GM19328 (cell line): ENCODE data around the gene CDH23.
A peak's percentile ranks its signal among the peaks of the same experiment; 100 is the strongest.

Source experiments
- ATAC-seq: cut with Tn5 transposase; IDR thresholded peaks from one replicate; pipeline ENCODE4 v1.9.1; 2021; ENCODE audit warnings: mild to moderate bottlenecking, moderate library complexity; ENCODE audit not compliant: unreplicated experiment

The CDH23 gene

DNA sequence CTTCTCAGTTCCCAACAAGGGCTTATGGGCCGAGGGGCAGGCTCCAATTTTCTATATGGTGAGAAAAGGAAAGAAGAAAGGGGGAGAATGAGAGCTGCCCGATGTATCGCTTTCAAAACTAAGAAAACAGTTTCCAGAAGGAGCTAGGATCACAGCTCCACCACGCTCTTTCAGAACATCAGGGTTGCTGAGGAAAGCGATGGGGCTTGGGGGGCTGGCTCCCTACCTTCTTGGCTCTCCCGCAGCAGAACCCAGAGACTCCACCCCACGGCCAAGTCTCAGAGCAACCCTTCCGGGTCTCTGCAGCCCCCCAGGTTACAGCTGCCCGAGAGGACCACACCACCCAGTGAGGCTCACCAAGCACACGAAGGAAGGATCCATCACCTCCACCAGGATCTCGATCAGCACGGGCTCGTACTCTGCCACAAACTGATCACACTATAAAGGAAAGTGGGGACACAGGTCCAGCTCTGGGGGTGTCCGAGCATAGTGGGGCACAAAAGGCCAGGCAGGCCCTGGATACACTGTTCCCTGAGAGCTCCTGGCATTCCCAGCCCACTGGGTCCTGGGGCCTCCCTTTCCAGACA is 422.0 kb downstream of the CDH23 start:
- no peak for ATAC-seq

DNA sequence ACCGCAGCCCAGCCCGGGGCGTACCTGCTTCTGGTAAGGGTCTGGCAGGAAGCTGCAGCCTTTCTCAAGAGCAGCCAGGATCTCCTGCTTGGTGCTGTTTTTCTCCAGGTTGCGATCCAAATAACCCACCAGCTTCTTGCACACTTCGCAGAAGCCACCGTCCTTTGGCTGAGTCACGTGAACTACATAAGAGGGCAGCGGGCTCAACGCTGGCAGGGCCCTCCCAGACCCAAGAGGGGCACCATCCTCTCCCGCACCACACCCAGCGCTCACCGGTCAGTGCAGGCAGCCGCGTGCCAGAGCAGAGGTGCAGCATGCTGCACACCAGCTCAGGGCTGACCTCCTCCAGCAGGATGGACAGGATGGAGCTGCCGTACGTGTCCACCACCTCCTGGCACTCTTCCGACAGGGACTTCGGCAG is 422.7 kb downstream of the CDH23 start:
- ATAC-seq: no peak

DNA sequence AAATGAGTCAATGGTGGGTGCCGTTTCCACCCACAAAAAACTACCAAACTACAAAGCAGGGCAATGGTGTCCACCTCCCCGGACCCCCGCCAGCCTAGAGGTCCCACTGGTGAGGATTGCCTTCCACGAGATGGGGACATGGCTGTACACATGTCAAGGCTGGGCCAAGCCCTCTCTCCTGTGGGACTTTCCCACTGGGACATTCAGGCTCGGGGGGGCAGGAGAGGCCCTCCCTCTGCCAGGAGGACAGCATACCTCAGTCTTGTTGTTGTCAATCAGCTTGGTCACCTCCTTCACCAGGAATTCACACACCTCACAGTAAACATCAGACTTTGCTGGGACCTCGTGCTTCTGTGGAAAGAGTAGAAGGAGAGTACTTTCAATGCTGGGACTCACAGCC is 423.3 kb downstream of the CDH23 start:
- no peak for ATAC-seq

DNA sequence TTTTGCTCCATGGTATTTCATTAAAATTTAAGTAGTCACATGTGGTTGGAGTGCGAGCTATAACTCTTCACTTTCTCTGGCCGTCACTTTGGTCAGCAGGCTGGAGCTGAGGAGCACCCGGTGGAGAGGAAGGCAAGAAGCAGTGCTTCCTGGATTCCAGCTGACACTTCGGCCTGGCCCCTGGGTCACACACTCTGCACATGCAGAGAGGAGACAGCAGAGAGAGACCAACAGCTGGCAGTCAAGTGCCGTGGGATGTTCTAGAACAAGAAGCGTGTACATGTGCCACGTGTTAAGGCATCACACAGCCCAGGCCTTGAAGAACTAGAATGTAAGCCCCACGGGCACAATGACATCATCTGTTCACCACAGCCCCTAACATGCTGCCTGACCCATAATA is 424.2 kb downstream of the CDH23 start:
- no peak for ATAC-seq

DNA sequence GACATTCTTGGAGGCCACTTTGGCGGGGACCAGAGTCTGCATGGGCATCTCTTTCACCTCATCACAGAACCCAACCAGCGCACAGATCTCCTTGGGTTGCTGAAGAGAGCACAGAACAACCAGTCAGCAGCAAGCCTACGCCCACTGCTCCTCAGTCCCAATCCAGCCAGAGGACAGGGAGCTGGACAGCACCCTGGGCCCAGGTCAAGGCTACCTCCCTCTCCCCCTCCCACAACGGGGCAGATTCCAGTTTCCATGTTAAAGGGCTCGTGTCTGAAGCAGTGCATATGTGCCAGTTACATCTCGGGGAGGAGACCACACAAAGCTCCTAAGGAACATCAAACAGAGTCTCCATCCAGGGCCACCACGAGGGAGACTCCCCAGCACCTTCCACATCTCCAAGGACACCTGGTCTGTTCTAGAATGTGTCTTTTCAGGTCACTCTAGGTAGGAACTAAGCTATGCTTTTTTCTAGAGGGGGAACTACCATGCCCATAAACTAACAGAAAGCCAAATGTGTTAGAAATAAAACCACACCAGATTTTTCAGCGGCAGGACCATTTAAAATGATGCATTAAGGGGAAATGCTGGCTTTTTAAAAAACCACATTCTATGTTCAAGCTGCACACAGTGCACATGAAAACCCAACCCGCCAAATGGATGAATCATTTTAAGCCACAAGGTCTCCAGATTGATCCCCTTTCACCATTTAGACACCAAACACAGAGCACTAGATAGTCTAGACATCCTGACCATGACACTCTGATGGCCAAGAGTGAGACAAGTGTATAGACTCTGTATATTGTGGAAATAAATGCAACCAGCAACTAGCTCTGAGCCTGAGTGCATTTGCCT is 425.4 kb downstream of the CDH23 start:
- ATAC-seq: no peak

DNA sequence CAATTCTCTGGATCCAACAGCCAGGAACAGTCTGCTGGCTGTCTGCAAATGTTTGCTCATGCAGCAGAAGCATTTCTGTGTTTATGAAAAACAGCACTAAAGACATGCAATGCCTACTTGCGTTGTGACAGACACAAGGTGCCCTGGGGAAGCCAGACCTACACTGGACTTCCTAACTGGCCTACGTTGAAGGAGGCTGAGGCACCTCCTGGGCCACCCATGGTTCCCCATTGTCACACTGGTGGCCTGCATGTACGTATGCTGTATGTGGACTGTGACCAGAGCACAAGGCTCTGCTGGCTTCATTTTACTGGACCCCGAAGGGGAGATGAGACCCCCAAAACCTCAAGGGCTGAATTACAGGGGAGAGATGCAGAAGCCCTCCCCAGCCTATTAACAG is 426.6 kb downstream of the CDH23 start:
- ATAC-seq: no peak

DNA sequence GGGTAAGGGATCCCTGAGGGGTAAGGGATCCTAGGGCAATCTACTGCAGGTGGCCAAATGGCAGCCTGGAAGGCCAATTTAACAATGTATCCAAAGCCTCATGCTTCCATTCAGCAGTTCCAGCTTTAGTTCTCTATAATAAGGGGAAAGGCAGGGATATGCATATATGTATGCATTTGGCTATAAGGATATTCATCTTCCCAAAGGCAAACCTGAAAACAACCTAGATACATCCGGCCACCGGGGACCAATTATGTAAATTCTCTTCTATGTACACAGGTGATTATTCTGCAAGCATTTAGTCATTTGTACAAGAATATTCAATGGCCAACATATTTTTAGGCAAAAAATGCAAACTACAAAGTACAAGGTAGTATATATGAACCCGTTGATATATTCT is 427.6 kb downstream of the CDH23 start:
- no peak for ATAC-seq

DNA sequence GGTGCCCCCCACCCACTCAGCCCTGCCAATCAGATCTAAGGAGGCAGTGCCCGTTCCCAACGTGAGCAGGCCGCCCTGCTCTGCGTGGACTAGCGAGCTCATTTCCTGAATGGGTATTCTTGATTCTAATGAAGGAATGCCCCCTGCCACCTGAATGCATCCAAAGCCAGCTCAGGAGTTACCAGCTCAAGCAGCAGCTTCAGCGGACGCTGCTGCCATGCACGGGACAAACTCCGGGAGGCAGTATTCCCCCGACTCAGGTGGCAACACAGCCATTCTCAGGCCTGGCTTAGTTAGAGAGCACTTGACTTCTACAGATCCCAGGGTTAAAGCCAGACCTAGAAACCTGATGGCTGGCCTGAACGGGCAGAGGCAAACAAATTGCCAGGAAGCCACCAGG is 428.5 kb downstream of the CDH23 start:
- ATAC-seq: no peak

DNA sequence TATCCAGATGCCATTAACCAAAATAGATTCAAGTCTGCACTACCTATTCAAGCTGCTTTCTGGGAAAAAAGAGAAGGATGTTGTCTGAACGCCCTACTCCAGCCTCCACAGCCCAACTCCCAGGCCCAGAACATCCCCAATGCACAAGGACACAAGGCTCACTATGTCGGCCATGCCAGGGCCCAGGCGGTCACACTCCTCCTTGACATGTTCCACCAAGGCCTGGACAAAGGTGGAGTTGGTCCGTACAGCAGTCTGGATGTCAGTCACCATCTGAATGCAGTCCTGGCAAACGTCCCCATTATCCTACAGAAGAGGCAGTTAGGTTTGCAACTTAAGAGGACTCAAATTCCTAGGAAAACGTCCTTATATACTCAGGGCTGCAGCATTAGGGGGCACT is 431.1 kb downstream of the CDH23 start:
- ATAC-seq: no peak

DNA sequence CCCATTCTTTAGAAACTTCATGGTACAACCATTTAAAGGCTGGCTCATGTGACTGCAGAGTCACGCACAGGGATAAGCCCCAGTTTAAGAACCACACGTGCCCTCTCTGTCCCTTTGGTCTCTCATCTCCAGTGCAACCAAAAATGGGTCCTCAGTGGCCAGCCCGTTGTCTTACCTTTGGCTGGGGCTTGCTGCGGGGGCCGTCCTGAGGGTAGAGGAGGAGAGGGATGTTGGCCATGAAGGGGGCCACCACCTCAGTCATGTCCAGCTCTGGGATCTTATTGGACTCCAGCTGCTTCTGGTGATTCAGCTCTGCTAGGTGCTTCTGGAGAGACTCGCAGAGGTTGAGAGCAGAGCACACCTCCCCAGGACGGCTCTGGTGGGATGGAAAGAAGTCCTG is 432.0 kb downstream of the CDH23 start:
- ATAC-seq: no peak

DNA sequence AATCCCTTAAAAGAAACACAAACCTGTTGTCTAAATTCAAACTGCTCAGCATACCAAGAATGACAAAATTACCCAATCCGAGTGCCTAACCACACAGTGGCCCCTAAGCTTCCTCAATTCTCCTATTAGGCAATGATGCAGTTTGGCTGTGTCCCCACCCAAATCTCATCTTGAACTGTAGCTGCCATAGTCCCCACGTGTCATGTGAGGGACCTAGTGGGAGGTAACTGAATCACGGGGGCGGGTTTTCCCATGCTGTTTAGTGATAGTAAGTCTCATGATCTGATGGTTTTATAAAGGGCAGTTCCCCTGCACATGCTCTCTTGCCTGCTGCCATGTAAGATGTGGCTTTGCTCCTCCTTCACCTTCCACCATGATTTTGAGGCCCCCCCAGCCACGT is 432.5 kb downstream of the CDH23 start:
- no peak for ATAC-seq

DNA sequence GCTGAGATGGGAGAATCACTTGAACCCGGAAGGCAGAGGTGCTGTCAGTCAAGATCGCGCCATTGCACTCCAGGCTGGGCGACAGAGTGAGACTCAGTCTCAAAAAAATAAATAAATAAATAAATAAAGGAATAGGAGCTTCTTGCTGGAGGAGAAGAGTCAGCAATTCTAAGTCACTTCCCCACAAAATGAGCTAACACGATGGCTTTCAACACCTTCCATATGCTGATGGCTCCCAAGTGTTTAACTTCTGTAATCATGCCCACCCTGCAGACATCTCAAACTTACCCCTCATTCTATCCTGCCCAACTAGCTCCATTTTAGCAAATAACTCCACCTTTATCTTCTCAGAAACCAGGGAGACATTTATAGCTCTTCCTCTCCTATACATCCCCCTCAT is 433.2 kb downstream of the CDH23 start:
- no peak for ATAC-seq

DNA sequence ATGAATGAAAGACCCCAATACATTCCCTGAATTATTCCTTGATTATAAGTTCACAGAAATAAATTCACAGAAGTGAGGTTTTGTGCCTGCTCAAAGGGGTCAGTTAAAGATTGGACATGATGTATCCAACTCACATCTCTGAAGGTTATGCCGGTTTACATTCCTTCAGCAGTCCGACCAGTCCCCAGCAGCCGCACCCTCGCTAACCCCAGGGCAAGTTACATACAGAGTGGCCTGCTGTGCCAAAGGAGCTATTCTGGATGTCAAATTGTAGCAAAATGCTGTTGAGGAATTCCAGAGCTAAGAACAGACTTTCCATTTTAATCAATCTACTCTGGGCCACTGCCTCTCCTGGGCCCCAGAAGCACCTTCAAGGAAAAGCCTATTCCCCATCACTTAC is 434.0 kb downstream of the CDH23 start:
- no peak for ATAC-seq

DNA sequence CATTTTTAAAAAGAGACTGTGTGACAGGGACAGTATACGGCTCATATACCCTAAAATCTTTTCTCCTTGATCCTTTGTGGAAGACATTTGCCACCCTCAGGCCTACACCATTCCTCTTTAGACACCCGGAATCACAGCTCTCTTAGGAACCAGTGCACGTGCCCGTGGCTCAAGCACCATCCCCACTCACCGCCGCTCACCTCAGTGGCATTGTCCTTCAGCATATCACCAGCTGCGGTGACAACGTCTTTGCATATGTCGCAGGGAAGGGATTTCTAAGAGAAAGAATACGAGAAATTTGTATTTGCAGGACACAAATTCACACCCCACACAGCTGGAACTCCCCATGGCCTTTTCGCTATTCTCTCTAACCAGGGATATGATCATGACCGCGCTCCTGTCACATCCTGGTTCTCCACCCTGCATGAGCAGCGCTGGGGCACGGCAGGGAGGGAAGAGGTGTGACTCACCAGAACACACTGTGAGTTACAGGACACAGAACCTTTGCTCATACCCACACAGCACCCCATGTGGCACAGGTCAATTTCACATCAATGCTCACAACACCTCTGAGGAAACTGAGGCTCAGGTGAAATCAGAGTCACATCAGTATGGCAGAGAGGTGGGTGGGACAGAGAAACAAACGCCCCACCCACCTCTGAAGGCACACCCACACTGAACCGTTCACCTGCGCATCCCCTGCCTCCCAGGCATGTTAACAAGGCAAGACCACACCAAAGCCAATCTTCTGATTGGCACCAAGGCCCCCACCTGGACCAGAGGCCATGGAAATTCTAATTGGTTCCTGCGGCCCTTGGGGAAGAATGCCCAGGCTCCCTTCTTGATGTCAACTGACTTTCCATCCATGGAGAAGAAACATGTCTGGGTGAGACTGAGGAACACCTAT is 435.2 kb downstream of the CDH23 start:
- no peak for ATAC-seq

DNA sequence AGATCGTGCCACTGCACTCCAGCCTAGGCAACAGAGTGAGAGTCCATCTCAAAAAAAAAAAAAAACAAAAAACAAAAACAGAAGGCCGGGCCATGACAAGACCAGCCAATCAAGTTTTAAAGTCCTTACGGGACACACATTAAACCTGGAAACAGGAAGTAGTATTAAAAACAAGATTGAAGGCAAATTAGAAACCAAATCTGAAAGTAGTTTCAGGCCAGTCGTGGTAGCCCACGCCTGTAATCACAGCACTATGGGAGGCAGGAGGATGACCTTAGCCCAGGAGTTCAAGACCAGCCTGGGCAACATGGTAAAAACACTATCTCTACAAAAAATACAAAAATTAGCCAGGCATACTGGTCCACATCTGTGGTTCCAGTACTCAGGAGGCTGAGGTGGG is 436.2 kb downstream of the CDH23 start:
- no peak for ATAC-seq

DNA sequence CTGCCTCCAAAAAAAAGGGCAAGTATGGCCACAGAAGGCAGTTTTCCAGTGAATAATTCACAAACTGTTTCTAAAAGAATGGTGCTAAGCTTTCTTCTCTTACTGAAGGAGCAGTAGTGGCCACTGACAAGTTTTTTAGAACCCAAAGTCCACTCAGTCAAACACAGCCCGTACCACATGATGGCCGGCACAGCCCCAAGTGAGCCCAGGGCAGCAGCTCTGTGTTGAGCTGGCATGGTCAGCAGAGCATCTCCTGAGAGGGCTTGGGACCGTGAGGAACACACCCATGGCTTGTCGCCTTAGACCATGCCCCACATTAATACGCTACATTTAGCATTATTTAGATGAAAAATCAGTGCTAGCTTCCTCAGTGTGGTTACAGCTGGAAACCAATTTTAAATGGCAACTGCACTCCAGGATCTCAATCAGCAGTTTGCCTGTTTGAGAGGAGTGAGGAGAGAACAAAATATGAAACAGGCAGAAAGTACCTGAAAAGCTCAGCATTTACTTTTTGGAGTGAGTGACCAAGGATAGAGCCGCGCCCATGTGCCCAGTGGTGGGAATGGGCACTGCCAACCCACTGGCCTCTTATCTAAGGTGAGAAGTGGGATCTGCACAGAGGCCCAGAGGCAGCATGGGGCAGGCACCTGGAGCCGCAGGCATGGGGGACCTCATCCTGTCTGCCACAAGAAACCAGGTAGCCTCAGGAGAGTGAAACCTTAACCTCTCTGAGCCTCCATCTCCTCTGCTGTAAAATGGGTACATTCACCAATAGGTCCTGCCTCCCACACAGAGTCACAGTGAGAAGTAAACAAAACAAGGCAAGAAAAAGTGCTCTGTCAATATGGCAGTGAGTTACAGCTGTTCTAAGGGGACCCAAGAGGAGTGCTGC is 437.0 kb downstream of the CDH23 start:
- ATAC-seq: no peak

DNA sequence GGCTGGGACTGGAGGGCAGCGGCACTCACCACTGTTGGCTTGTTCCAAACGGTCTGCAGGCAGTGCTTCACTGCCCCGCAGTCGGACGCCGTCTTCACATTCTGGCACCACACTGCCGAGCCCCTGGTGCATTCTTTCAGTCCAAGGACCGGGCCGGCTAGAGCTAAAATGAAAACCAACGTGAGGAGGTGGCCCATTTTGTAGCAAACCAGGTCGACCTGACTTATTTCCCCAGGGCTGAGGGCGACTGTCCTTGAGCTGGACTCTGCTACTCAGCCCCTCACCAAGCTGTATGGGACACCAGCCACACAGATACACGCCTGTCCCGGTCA is 437.6 kb downstream of the CDH23 start:
- ATAC-seq: no peak

DNA sequence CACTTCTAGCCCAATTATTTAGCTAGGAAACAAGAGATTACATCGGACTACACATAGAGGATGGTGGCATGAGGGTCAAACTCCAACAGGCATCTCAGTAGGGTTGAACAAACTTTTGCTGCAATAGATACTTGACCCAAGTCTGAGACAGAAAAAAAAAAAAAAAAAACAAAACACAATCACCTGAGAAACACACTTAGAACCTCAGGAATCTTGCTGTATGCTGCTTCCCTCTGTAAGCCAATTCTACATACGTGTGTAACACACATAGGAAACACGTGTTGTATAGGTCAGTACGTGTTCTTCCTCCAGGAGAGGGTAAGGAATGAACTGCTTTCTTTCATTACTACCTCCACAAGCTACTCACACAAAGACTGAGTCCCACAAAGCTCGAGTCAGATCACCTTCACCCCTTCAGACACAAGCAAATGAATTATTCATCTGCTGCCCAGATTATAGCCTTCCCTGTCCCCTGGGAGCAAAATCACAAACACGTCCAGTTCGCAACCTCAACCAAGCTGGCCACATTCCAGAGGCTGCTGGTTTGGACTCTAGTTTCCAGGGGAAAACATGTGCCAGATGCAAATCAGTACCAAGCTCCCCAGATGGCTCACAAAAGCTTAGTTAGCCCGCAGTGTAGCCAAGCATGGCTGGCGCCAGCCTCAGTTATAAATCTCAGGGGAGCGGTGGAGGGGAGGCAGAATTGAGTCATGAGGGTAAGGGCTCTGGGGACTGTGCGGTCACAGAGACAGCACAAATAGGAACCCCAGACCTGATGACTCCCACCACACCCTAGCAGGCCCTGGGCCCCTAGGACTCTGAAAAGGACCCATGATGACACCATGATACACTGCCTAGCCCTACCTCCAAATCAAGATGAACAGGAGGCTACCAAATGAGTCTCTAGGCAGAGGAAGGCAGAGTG is 439.2 kb downstream of the CDH23 start:
- peak; percentile 91 for ATAC-seq

DNA sequence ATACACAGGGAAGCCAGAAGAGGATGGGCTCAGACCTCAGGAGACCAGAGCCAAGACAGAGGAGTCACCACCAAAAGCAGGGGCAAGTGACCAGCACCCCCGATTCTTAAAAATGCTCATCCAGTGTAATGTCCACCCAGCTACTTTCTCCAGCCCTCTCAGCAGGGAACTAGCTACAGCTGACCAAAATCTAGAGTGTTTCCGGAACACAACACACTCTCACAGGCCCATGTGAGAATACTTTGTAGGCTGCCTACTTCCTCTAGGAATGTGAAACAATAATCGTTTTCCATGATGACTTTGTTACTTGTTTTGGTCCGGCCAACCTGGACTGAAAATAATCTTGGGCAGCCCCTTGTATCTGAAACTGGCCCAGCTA is 439.9 kb downstream of the CDH23 start:
- ATAC-seq: peak; percentile 4
